Measurements from ENCODE around the gene SLC13A5.

SLC13A5 gene

DNA sequence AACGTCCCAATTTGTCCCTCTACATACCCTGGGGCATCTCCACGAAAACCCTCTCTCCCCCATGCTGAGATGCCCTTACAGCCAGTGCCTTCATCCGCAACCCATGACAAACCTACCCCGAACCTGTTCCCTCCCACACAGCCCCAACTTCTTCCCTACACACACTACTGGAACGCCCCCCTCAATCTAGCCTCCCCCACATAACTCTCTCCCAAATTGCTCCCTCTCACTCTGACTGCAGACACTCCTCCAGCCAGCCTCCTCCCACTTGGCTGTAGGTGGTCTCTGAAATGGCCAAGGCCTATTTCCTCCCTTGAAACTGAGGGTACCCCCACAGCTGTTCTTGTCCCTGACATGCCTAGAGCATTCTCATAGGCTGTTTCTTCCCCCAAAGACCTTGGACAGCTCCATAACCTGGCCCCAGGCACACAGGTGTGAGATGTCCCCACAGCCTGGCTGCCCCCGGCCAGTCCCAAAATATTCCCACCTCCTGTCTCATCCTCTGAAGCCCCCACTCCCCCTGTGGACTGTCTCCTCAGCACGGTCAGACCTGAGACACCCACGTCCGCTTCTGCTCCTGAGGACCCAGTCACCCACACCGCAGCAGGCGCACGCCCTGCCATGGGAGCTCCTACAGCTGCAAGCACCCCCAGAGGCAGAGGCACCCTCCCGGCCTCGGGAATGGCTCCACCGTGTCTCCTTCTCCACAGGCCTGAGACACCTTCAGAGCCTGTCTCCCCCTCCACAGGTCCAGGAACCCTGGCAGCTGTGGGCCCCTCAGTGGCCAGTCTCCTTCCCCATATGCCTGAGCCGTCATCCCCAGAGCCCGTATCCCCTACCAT is 76.3 kb downstream of the SLC13A5 start:
- DNase-seq = no peak

DNA sequence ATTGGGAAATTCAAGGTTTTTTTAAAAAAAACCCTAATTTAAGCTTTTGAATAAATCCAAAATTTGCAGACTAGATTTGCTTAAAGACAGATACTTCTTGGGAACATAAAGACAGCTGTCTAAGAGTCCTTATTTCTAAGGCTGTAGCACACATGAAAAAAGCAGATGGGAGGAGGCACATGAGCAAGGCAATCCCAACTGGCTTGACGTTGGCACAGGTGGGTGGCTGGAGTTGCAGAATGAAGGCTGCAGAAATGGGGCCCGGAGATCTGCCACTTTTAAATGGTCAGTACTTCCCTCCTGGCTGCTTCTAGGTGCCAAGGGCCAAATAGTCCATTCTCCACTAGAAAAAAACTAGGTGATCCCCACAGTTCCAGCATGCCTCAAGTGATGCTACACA is 77.1 kb downstream of the SLC13A5 start:
- no peak for DNase-seq
